OCI-LY3 (cell line): Measurements from ENCODE around the gene MESP1.

Experiments used
- H2AFZ ChIP-seq: fragments of 200-600, 300-600 bp; shearing (Covaris generic); 2 replicates; pipeline ENCODE4 v1.6.0; 2014; ENCODE audit warnings: antibody characterized with exemption, low read depth, low read length
- H3K27ac ChIP-seq: fragments of 200-600, 300-600 bp; sonication (generic); 2 replicates; pipeline ENCODE4 v1.5.1; 2014; ENCODE audit warnings: mild to moderate bottlenecking, low read length, moderate library complexity, mixed read lengths
- H3K27me3 ChIP-seq: fragments of 200-600, 300-600 bp; sonication (generic); 2 replicates; pipeline ENCODE4 v1.6.1; 2014; ENCODE audit warnings: low read depth, low read length, mixed read lengths
- H3K36me3 ChIP-seq: fragments of 200-600, 300-600 bp; sonication (generic); replicated peaks from 2 replicates; pipeline ENCODE3; 2014; ENCODE audit warnings: low read depth, low read length, mixed read lengths
- H3K4me1 ChIP-seq: fragments of 300-600, 200-600 bp; sonication (generic); 2 replicates; pipeline ENCODE4 v1.6.1; 2014; ENCODE audit warnings: low read length, mixed read lengths
- H3K4me2 ChIP-seq: fragments of 200-600, 300-600 bp; sonication (generic); 2 replicates; pipeline ENCODE4 v1.6.1; 2014; ENCODE audit warnings: low read length, mixed read lengths
- H3K4me3 ChIP-seq: fragments of 300-600, 200-600 bp; sonication (generic); 2 replicates; pipeline ENCODE4 v1.5.1; 2014; ENCODE audit warnings: antibody characterized with exemption, mild to moderate bottlenecking, low read length, moderate library complexity
- H3K79me2 ChIP-seq: fragments of 300-600, 200-600 bp; shearing (Covaris generic); 2 replicates; pipeline ENCODE4 v1.6.1; 2014; ENCODE audit warnings: mild to moderate bottlenecking, low read length, mixed read lengths
- H3K9ac ChIP-seq: fragments of 300-600, 200-600 bp; shearing (Covaris generic); 2 replicates; pipeline ENCODE4 v1.6.0; 2014; ENCODE audit warnings: mild to moderate bottlenecking, low read length, moderate library complexity
- H3K9me3 ChIP-seq: fragments of 200-600, 300-600 bp; shearing (Covaris generic); 2 replicates; pipeline ENCODE4 v1.6.1; 2014; ENCODE audit warnings: low read length, mixed read lengths; ENCODE audit not compliant: insufficient read depth
- H4K20me1 ChIP-seq: fragments of 200-600, 300-600 bp; sonication (generic); 2 replicates; pipeline ENCODE4 v1.6.1; 2016; ENCODE audit warnings: low read length, mixed read lengths; ENCODE audit not compliant: insufficient read depth
- CTCF ChIP-seq: fragments of 200-600, 300-600 bp; sonication (generic); IDR thresholded peaks from 2 replicates; pipeline ENCODE4 v1.5.1; 2014; ENCODE audit warnings: antibody characterized with exemption, low read length, low read depth
- EZH2phosphoT487 ChIP-seq: fragments of 200-600 bp; shearing (Covaris generic); IDR thresholded peaks from 2 replicates; pipeline ENCODE4 v1.6.1; 2018; ENCODE audit warnings: antibody characterized with exemption, mixed run types, low read depth

The MESP1 gene

GRCh38 chr15:89724621-89725020, 26.4 kb downstream of the MESP1 start:
- TF ChIP-seq CTCF: no peak
- TF ChIP-seq EZH2phosphoT487: no peak
- Histone ChIP-seq H4K20me1 (no peaks in the 10 kb centered on the region), H3K27me3 (peaks cover 16% of the 10 kb centered on the region), H2AFZ (no peak overlapping the region), H3K4me2 (no peak overlapping the region), H3K4me3 (no peak overlapping the region), H3K9ac (no peak overlapping the region), H3K4me1 (no peaks in the 10 kb centered on the region), H3K27ac (no peak overlapping the region), H3K79me2 (no peaks in the 10 kb centered on the region), H3K36me3 (no peaks in the 10 kb centered on the region), H3K9me3 (peaks cover 8% of the 10 kb centered on the region)

- Histone ChIP-seq H3K4me1 (no peaks in the 10 kb centered on the region), H3K79me2 (no peaks in the 10 kb centered on the region), H3K27ac (no peak overlapping the region), H2AFZ (no peak overlapping the region), H4K20me1 (no peaks in the 10 kb centered on the region), H3K9me3 (peaks cover 8% of the 10 kb centered on the region), H3K36me3 (no peaks in the 10 kb centered on the region), H3K4me3 (no peak overlapping the region), H3K4me2 (no peak overlapping the region), H3K27me3 (peaks cover 16% of the 10 kb centered on the region), H3K9ac (no peak overlapping the region)
- TF ChIP-seq CTCF (no peak), EZH2phosphoT487 (no peak)
These were observed 28.0 kb downstream of the MESP1 start for GRCh38 chr15:89723031-89723430.

- H3K9me3 ChIP-seq: no peaks in the 10 kb centered on the region
These were observed 36.3 kb downstream of the MESP1 start for GRCh38 chr15:89714775-89715174.

GRCh38 chr15:89707577-89707976, 43.5 kb downstream of the MESP1 start:
- Histone ChIP-seq H3K4me3 (no peak overlapping the region), H3K79me2 (no peaks in the 10 kb centered on the region), H3K9ac (no peak overlapping the region), H3K4me1 (no peaks in the 10 kb centered on the region), H3K27ac (no peak overlapping the region), H4K20me1 (no peaks in the 10 kb centered on the region), H3K9me3 (no peaks in the 10 kb centered on the region), H2AFZ (no peak overlapping the region), H3K4me2 (no peak overlapping the region), H3K36me3 (no peaks in the 10 kb centered on the region), H3K27me3 (peaks cover 23% of the 10 kb centered on the region)
- TF ChIP-seq CTCF (no peak), EZH2phosphoT487 (no peak)

More at GRCh38 chr15:89714775-89715174, 36.3 kb downstream of the MESP1 start:
- TF ChIP-seq EZH2phosphoT487 (no peak), CTCF (no peak)
- Histone ChIP-seq H3K79me2 (no peaks in the 10 kb centered on the region), H2AFZ (no peak overlapping the region), H3K4me3 (no peak overlapping the region), H3K4me2 (no peak overlapping the region), H4K20me1 (no peaks in the 10 kb centered on the region), H3K36me3 (no peaks in the 10 kb centered on the region), H3K9ac (no peak overlapping the region), H3K27ac (no peak overlapping the region), H3K27me3 (peaks cover 4% of the 10 kb centered on the region; the same call in 1 of the 2 replicates), H3K4me1 (no peaks in the 10 kb centered on the region)
